Measurements from ENCODE around the gene SPC25. TPM values are rescaled to one million over a fixed set of nuclear protein-coding genes. Genes with fewer than 3 reads are reported as not detected.

The SPC25 gene, protein sequence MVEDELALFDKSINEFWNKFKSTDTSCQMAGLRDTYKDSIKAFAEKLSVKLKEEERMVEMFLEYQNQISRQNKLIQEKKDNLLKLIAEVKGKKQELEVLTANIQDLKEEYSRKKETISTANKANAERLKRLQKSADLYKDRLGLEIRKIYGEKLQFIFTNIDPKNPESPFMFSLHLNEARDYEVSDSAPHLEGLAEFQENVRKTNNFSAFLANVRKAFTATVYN
- 3.0 and 3.5 TPM in 2 replicates for total RNA-seq

DNA sequence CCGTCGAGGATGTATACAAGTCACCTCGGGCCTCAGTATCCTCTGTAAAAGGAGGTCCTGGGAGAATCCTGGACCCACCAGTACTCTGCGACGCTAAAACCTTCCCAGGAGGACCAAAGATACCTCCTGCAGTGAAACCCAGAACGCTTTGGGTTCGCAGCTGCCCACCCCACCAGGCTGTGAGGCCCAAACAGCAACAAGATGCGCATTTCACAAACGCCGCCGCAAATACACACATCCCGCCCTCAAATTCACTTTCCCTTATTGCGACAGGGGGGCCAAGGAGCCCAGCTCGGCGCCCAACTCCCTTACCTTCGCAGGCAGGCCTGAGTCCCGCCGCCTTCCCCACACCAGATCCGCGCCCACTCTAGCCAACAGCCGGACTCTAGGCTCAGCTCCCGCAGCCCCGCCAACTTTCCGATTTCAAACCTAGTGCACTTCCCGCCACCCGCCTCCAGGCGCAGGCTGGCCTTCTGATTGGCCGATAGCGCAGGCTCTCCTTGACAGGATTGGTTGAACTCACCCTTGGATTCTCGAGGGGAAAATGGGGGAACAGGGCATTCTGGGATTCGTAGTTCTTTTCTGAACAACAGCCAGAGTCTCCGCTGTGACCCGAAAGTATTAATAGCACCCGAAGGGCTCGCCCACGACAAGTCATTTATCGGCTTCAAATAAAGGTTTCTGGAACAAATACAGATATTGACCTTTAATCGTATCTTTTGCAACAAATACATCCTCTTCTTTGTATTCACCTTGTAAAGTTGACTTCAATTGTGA is at the start of gene SPC25:
Gene SPC25 (minus strand): TSS at position 425 of the 777 bp plus-strand sequence. CDS start 911 bp downstream, outside the sequence.

DNA sequence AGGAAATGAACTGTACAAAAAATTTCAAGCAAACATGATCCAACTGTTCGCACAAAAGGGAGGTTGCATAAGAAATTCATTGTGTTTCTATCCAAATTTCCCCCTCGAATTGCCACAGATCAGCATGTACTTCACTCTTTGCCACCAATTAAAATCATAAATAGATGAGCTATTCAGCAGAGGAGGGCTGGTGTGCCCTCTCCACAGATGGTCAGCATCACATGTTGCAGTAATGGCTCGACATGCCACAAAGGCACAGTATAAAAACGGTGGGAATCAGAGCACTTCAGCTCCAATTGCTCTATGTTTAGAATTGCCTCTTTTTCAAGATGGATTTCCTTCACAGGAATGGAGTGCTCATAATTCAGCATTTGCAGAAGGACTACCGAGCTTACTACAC is 10.8 kb upstream of the SPC25 start, which contains the start of gene G6PC2:
Gene G6PC2 (plus strand): TSS at position 289 of the 400 bp plus-strand sequence. CDS start 41 bp downstream, at position 330.

Other genes starting within 250 kb of the SPC25 start
- 5.4 and 5.5 TPM in 2 replicates for gene NOSTRIN, start 87.8 kb downstream of the SPC25 start, total RNA-seq
- not detected in 2 replicates for gene G6PC2, start 10.9 kb upstream of the SPC25 start, total RNA-seq
- under 0.01 TPM in 1 of 2 replicates, not detected in the other for gene ABCB11, start 140.9 kb upstream of the SPC25 start, total RNA-seq
- gene DHRS9, start 179.1 kb upstream of the SPC25 start, total RNA-seq, result under 0.01 TPM in 1 of 2 replicates, not detected in the other

All from placental epithelial cell (primary cell).